NOMO-1 (cell line): ENCODE results near the gene HMCN2.

Experiments used
- DNase-seq, 2 experiments: peaks; one replicate each; lab custom pipeline; 2025; ENCODE audit not compliant: unreplicated experiment in 2 of 2; lab: John Stamatoyannopoulos, UW

Gene HMCN2

GRCh38 chr9:130443840-130444492 lies 178.4 kb downstream of the HMCN2 start:
- no peak for DNase-seq

GRCh38 chr9:130444565-130445221 lies 179.1 kb downstream of the HMCN2 start, which contains the start of gene ASS1:
Gene ASS1 (plus strand): TSS chr9:130444961. CDS start chr9:130452229, 7,268 bp downstream.
- DNase-seq: no peak

GRCh38 chr9:130445268-130445983 lies 179.9 kb downstream of the HMCN2 start:
- no peak for DNase-seq

- no peak for DNase-seq
Observed at GRCh38 chr9:130446101-130446861, 180.7 kb downstream of the HMCN2 start.

- no peak for DNase-seq
Observed at GRCh38 chr9:130447193-130447816, 181.7 kb downstream of the HMCN2 start.

GRCh38 chr9:130448035-130448624 lies 182.6 kb downstream of the HMCN2 start:
- DNase-seq: peak; percentile 70 to 75

GRCh38 chr9:130448771-130449603 lies 183.4 kb downstream of the HMCN2 start:
- no peak for DNase-seq

GRCh38 chr9:130450344-130451003 lies 184.9 kb downstream of the HMCN2 start:
- no peak for DNase-seq

- no peak for DNase-seq
Observed at GRCh38 chr9:130451004-130451390, 185.4 kb downstream of the HMCN2 start.

- DNase-seq: no peak
Observed at GRCh38 chr9:130451509-130452388, 186.2 kb downstream of the HMCN2 start.

- DNase-seq: no peak
Observed at GRCh38 chr9:130452835-130453234, 187.3 kb downstream of the HMCN2 start.

GRCh38 chr9:130453487-130453886 lies 187.9 kb downstream of the HMCN2 start:
- no peak for DNase-seq

GRCh38 chr9:130454096-130454811 lies 188.7 kb downstream of the HMCN2 start:
- DNase-seq: no peak

- no peak for DNase-seq
Observed at GRCh38 chr9:130454812-130455325, 189.3 kb downstream of the HMCN2 start.

GRCh38 chr9:130458027-130458803 lies 192.7 kb downstream of the HMCN2 start:
- DNase-seq: no peak

GRCh38 chr9:130458804-130459067 lies 193.2 kb downstream of the HMCN2 start:
- DNase-seq: no peak

GRCh38 chr9:130459151-130459550 lies 193.6 kb downstream of the HMCN2 start:
- no peak for DNase-seq
